H1 (cell line): ENCODE results near the gene KRTAP9-1. TPM values are rescaled to one million over a fixed set of nuclear protein-coding genes. Genes with fewer than 3 reads are reported as not detected.
A peak's percentile ranks its signal among the peaks of the same experiment; 100 is the strongest.

Experiments used
- CTCF ChIA-PET: fragments of 300-600 bp; sonication (Branson Sonifier 250); formaldehyde crosslinking; loops from one replicate; lab custom pipeline; 2021; ENCODE audit not compliant: partially characterized antibody; lab: Charles Lee
- POLR2A ChIA-PET: fragments of 300-600 bp; sonication (Branson Sonifier 250); formaldehyde crosslinking; loops from one replicate; lab custom pipeline; 2021; ENCODE audit warnings: inconsistent platforms; ENCODE audit not compliant: partially characterized antibody; lab: Charles Lee
- DNase-seq, 2 experiments: peaks; one replicate each; pipeline versions ENCODE4 v3.0.0 to v3.0.0-alpha.2; 2010 to 2022; ENCODE audit warnings: low spot score in 2 of 2, low read depth in 1 of 2, mixed read lengths in 1 of 2
- FAIRE-seq: peaks from 2 replicates; lab custom pipeline; 2011; peaks lifted over from hg19 to GRCh38; lab: Jason Lieb, UNC
- H2AFZ ChIP-seq: 2 replicates; pipeline ENCODE4 v1.8.1; 2012; ENCODE audit warnings: low read length, inconsistent platforms
- H2AK5ac ChIP-seq: 2 replicates; pipeline ENCODE4 v1.6.1; 2013; ENCODE audit warnings: low read depth, low read length
- H2BK120ac ChIP-seq: replicated peaks from 2 replicates; pipeline ENCODE3; 2013; ENCODE audit warnings: low read depth, low read length, inconsistent platforms
- H2BK12ac ChIP-seq: 2 replicates; pipeline ENCODE4 v1.6.1; 2013; ENCODE audit warnings: low read depth, low read length
- H2BK15ac ChIP-seq: 2 replicates; pipeline ENCODE4 v1.6.1; 2013; ENCODE audit warnings: low read length
- H2BK20ac ChIP-seq: 2 replicates; pipeline ENCODE4 v1.6.1; 2013; ENCODE audit warnings: low read length
- H2BK5ac ChIP-seq: 2 replicates; pipeline ENCODE4 v1.6.1; 2013; ENCODE audit warnings: low read depth, low read length
- H3K14ac ChIP-seq: 2 replicates; pipeline ENCODE4 v1.6.1; 2013; ENCODE audit warnings: inconsistent platforms; ENCODE audit not compliant: insufficient read length
- H3K18ac ChIP-seq: 2 replicates; pipeline ENCODE4 v1.6.1; 2013; ENCODE audit warnings: low read length; ENCODE audit errors: extremely low read depth
- H3K23ac ChIP-seq: 2 replicates; pipeline ENCODE4 v1.6.1; 2013; ENCODE audit warnings: inconsistent platforms; ENCODE audit not compliant: insufficient read length
- H3K23me2 ChIP-seq: 2 replicates; pipeline ENCODE4 v1.6.1; 2013; ENCODE audit warnings: low read depth, low read length
- H3K27ac ChIP-seq: 2 replicates; pipeline ENCODE4 v1.6.1; 2011; ENCODE audit warnings: low read depth, low read length, inconsistent platforms
- H3K27me3 ChIP-seq, 4 experiments: replicated peaks in 1 of 4; 1 replicate in 1 of 4; 2 replicates in 3 of 4; pipeline versions ENCODE4 v1.6.1 to v1.8.1; 2011 to 2013; ENCODE audit warnings: low read length in 3 of 4, mild to moderate bottlenecking in 3 of 4, inconsistent platforms in 2 of 4, mixed read lengths in 2 of 4, moderate library complexity in 1 of 4; ENCODE audit not compliant: control insufficient read depth in 3 of 4, insufficient read depth in 3 of 4; ENCODE audit errors: extremely low read depth in 1 of 4
- H3K36me3 ChIP-seq, 4 experiments: 2 replicates each; pipeline versions ENCODE4 v1.6.1 to v1.8.1; 2011 to 2013; ENCODE audit warnings: mild to moderate bottlenecking in 4 of 4, low read length in 3 of 4, moderate library complexity in 2 of 4, control low read depth in 1 of 4, inconsistent platforms in 1 of 4; ENCODE audit not compliant: insufficient read depth in 4 of 4, control insufficient read depth in 2 of 4
- H3K4ac ChIP-seq: replicated peaks from 2 replicates; pipeline ENCODE3; 2013; ENCODE audit warnings: low read length, low read depth, mixed read lengths, inconsistent platforms; ENCODE audit not compliant: insufficient read length
- H3K4me1 ChIP-seq, 4 experiments: replicated peaks in 1 of 4; 1 replicate in 1 of 4; 2 replicates in 3 of 4; pipeline versions ENCODE4 v1.6.1 to v1.8.1; 2011 to 2013; ENCODE audit warnings: low read length in 3 of 4, inconsistent platforms in 2 of 4, mixed read lengths in 1 of 4; ENCODE audit not compliant: insufficient read depth in 4 of 4, control insufficient read depth in 3 of 4
- H3K4me2 ChIP-seq, 2 experiments: 2 replicates each; pipeline versions ENCODE4 v1.6.1 to v1.8.1; 2011 to 2013; ENCODE audit warnings: low read depth in 2 of 2, low read length in 2 of 2, control low read depth in 1 of 2, inconsistent platforms in 1 of 2, mild to moderate bottlenecking in 1 of 2; ENCODE audit not compliant: insufficient read depth in 1 of 2
- H3K4me3 ChIP-seq, 4 experiments: fragments of 200-600, 300-600 bp in 1 of 4; sonication (generic), shearing (Covaris generic), sonication (Bioruptor Twin) in 1 of 4; 2 replicates each; pipeline versions ENCODE4 v1.5.1 to v1.8.1; 2011 to 2016; ENCODE audit warnings: low read length in 4 of 4, low read depth in 3 of 4, control low read depth in 2 of 4, inconsistent platforms in 2 of 4, mild to moderate bottlenecking in 2 of 4, mixed read lengths in 1 of 4, moderate library complexity in 1 of 4; ENCODE audit not compliant: insufficient read depth in 2 of 4; ENCODE audit errors: extremely low read depth in 1 of 4
- H3K56ac ChIP-seq: replicated peaks from 2 replicates; pipeline ENCODE3; 2013; ENCODE audit warnings: low read depth, mild to moderate bottlenecking, mixed read lengths, low read length, inconsistent platforms; ENCODE audit not compliant: insufficient read length
- H3K79me1 ChIP-seq: 2 replicates; pipeline ENCODE4 v1.6.1; 2013; ENCODE audit warnings: low read depth, low read length, control low read depth
- H3K79me2 ChIP-seq, 2 experiments: 2 replicates each; pipeline versions ENCODE4 v1.6.1 to v1.8.1; 2012 to 2013; ENCODE audit warnings: low read length in 2 of 2, mild to moderate bottlenecking in 2 of 2, inconsistent platforms in 1 of 2; ENCODE audit not compliant: insufficient read depth in 2 of 2, control insufficient read depth in 1 of 2
- H3K9ac ChIP-seq, 4 experiments: replicated peaks in 1 of 4; 1 replicate in 1 of 4; 2 replicates in 3 of 4; pipeline versions ENCODE4 v1.6.1 to v1.8.1; 2011 to 2013; ENCODE audit warnings: low read depth in 3 of 4, low read length in 3 of 4, control low read depth in 2 of 4, mild to moderate bottlenecking in 2 of 4, moderate library complexity in 2 of 4, inconsistent platforms in 1 of 4; ENCODE audit errors: extremely low read depth in 1 of 4
- H3K9me3 ChIP-seq, 2 experiments: 2 replicates each; pipeline versions ENCODE4 v1.6.1 to v1.8.1; 2012 to 2013; ENCODE audit warnings: mild to moderate bottlenecking in 2 of 2, moderate library complexity in 2 of 2, control low read depth in 1 of 2, inconsistent platforms in 1 of 2, low read depth in 1 of 2, low read length in 1 of 2, mixed read lengths in 1 of 2; ENCODE audit not compliant: insufficient read depth in 2 of 2
- H4K20me1 ChIP-seq, 2 experiments: replicated peaks in 1 of 2; 2 replicates each; pipeline versions ENCODE3 to v1.8.1; 2011 to 2013; ENCODE audit warnings: inconsistent platforms in 2 of 2, low read length in 2 of 2, mild to moderate bottlenecking in 1 of 2; ENCODE audit not compliant: insufficient read depth in 2 of 2, control insufficient read depth in 1 of 2
- H4K5ac ChIP-seq: 2 replicates; pipeline ENCODE4 v1.6.1; 2013; ENCODE audit warnings: low read length, low read depth, mixed read lengths, inconsistent platforms; ENCODE audit not compliant: insufficient read length
- H4K8ac ChIP-seq: 2 replicates; pipeline ENCODE4 v1.8.0; 2013; ENCODE audit warnings: mild to moderate bottlenecking, moderate library complexity, low read length, inconsistent platforms; ENCODE audit not compliant: insufficient read depth; ENCODE audit errors: extremely low read depth
- H4K91ac ChIP-seq: replicated peaks from 2 replicates; pipeline ENCODE3; 2013; ENCODE audit warnings: low read length, mixed read lengths, inconsistent platforms; ENCODE audit not compliant: insufficient read length
- CHD2 ChIP-seq: IDR thresholded peaks from 2 replicates; pipeline ENCODE4 v1.6.1; 2012; ENCODE audit warnings: low read length, improper control_type of control experiment
- E2F6 ChIP-seq: IDR thresholded peaks from 2 replicates; pipeline ENCODE4 v1.6.1; 2012; ENCODE audit warnings: inconsistent platforms
- EGR1 ChIP-seq: IDR thresholded peaks from 2 replicates; pipeline ENCODE4 v1.6.1; 2011; ENCODE audit warnings: low read depth, low read length, borderline replicate concordance
- EP300 ChIP-seq, 2 experiments: IDR thresholded peaks; 1 replicate in 1 of 2; 2 replicates in 1 of 2; pipeline ENCODE4 v1.6.1; 2011 to 2012; ENCODE audit warnings: low read depth in 2 of 2, low read length in 2 of 2, mild to moderate bottlenecking in 2 of 2, borderline replicate concordance in 1 of 2, inconsistent platforms in 1 of 2, moderate library complexity in 1 of 2
- GABPA ChIP-seq: IDR thresholded peaks from 2 replicates; pipeline ENCODE4 v1.6.1; 2011; ENCODE audit warnings: mild to moderate bottlenecking, low read length, moderate library complexity, borderline replicate concordance; ENCODE audit not compliant: insufficient read depth
- MAFK ChIP-seq: IDR thresholded peaks from 2 replicates; pipeline ENCODE4 v1.6.1; 2012; ENCODE audit warnings: low read depth, mild to moderate bottlenecking, improper control_type of control experiment, low read length
- POLR2A ChIP-seq, 2 experiments: IDR thresholded peaks; 1 replicate in 1 of 2; 2 replicates in 1 of 2; pipeline ENCODE4 v1.6.1; 2011; ENCODE audit warnings: low read depth in 2 of 2, low read length in 2 of 2, mild to moderate bottlenecking in 2 of 2; ENCODE audit errors: control extremely low read depth in 1 of 2
- TAF7 ChIP-seq: optimal IDR thresholded peaks from 2 replicates; pipeline ENCODE3; 2011; ENCODE audit warnings: low read depth, mild to moderate bottlenecking, inconsistent platforms, low read length, moderate library complexity, borderline replicate concordance
- TBP ChIP-seq: IDR thresholded peaks from 2 replicates; pipeline ENCODE4 v1.6.1; 2011; ENCODE audit warnings: low read depth, low read length, improper control_type of control experiment
- TCF12 ChIP-seq: IDR thresholded peaks from 2 replicates; pipeline ENCODE4 v1.6.1; 2011; ENCODE audit warnings: low read depth, mild to moderate bottlenecking, low read length
- WGBS, 2 experiments: shearing (Covaris generic) in 1 of 2; methylation state at CpG; one replicate each; pipeline versions ENCODE4 v1.1.6 to v1.1.7; 2013 to 2015; ENCODE audit warnings: low lambda C conversion rate in 2 of 2, mixed read lengths in 2 of 2, inconsistent platforms in 1 of 2, low coverage in 1 of 2, missing lambda C conversion rate in 1 of 2; ENCODE audit not compliant: insufficient replicate concordance in 2 of 2, insufficient coverage in 1 of 2, insufficient read length in 1 of 2; ENCODE audit errors: extremely low coverage in 1 of 2, missing lambda C conversion rate in 1 of 2; 5-methylcytosine and 5-hydroxymethylcytosine counted together
- polyA plus RNA-seq, 7 experiments: library from polyadenylated mRNA; depleted of rRNA in 3 of 7; stranded (reverse) in 5 of 7; unstranded in 2 of 7; fragments of >200 nt in 5 of 7; fragments of 200-250 nt in 2 of 7; gene quantifications; 1 replicate in 5 of 7; 2 replicates in 1 of 7; 4 replicates in 1 of 7; pipeline versions ENCODE4 v1.2.1 to v1.2.3, GENCODE V29; 2011 to 2013; ENCODE audit warnings: missing spikeins in 2 of 7, mixed read lengths in 2 of 7
- total RNA-seq: library from RNA; stranded (reverse); fragmentation: NEBNext Ultra II Directional; extraction: Animal tissue kit (Norgen Biotek cat#: 25700); gene quantifications from 2 replicates; pipeline ENCODE4 v1.2.1, GENCODE V29; 2021
- TF ChIP-seq, protein P1 (sequence below), 3 experiments: IDR thresholded peaks; 1 replicate in 2 of 3; 2 replicates in 1 of 3; pipeline versions ENCODE4 v1.5.1 to v1.6.1; 2011; ENCODE audit warnings: low read length in 3 of 3, mild to moderate bottlenecking in 3 of 3, inconsistent platforms in 2 of 3, low read depth in 1 of 3, moderate library complexity in 1 of 3; ENCODE audit not compliant: insufficient read depth in 1 of 3; ENCODE audit errors: control extremely low read depth in 1 of 3

KRTAP9-1 gene
- total and polyA plus RNA-seq, 2 of the 8 experiments (the other 6 are each of a cell fraction or from before 2014, with no cell fraction given), result not detected

- ChIA-PET CTCF (no interaction called here), POLR2A (no interaction called here)
- no peak overlapping the region for H3K14ac ChIP-seq
- H3K9me3 ChIP-seq, result no peaks in the 10 kb centered on the region; a peak in 1 of 4 replicates
- no peak overlapping the region for H2BK120ac ChIP-seq
- no peak overlapping the region for H2BK20ac ChIP-seq
- no peak for FAIRE-seq
- no peaks in the 10 kb centered on the region for H3K79me1 ChIP-seq
- no peak overlapping the region for H2BK5ac ChIP-seq
- 0 out of 2 replicates have a peak overlapping the region, but pooled peaks have one; percentile 30 for H2AFZ ChIP-seq
- no peaks in the 10 kb centered on the region for H3K4me1 ChIP-seq
- H4K5ac ChIP-seq, result no peak overlapping the region
- no peak overlapping the region for H3K4me2 ChIP-seq
- 87% methylated on average over 2 of the region's 2 CpGs; no CpG with 5 or more reads in 1 of the 2 experiments for WGBS, 2 experiments
- H3K27me3 ChIP-seq, result no peaks in the 10 kb centered on the region
- H2BK12ac ChIP-seq, result no peak overlapping the region
- H3K4ac ChIP-seq, result no peak overlapping the region
- no peak overlapping the region for H4K8ac ChIP-seq
- H3K4me3 ChIP-seq, result no peak overlapping the region
- TF ChIP-seq EGR1 (no peak), TAF7 (no peak), E2F6 (no peak), EP300 (IDR thresholded peaks at IDR 0.05; ENCODE audit: borderline replicate concordance in 1 of 2, low read depth in 2 of 2, low read length in 2 of 2) (no peak), CHD2 (no peak), GABPA (no peak), MAFK (no peak), POLR2A (IDR thresholded peaks at IDR 0.05; ENCODE audit: control extremely low read depth in 1 of 2, low read depth in 2 of 2, low read length in 2 of 2) (no peak), TBP (no peak), TCF12 (no peak)
- TF ChIP-seq, protein P1, sequence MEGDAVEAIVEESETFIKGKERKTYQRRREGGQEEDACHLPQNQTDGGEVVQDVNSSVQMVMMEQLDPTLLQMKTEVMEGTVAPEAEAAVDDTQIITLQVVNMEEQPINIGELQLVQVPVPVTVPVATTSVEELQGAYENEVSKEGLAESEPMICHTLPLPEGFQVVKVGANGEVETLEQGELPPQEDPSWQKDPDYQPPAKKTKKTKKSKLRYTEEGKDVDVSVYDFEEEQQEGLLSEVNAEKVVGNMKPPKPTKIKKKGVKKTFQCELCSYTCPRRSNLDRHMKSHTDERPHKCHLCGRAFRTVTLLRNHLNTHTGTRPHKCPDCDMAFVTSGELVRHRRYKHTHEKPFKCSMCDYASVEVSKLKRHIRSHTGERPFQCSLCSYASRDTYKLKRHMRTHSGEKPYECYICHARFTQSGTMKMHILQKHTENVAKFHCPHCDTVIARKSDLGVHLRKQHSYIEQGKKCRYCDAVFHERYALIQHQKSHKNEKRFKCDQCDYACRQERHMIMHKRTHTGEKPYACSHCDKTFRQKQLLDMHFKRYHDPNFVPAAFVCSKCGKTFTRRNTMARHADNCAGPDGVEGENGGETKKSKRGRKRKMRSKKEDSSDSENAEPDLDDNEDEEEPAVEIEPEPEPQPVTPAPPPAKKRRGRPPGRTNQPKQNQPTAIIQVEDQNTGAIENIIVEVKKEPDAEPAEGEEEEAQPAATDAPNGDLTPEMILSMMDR (IDR thresholded peaks at IDR 0.05; ENCODE audit: control extremely low read depth in 1 of 3, insufficient read depth in 1 of 3, low read depth in 1 of 3, low read length in 3 of 3), result no peak
- DNase-seq, result no peak
- H3K23ac ChIP-seq, result no peak overlapping the region
- H4K20me1 ChIP-seq, result no peaks in the 10 kb centered on the region
- no peak overlapping the region for H2BK15ac ChIP-seq
- H3K27ac ChIP-seq, result no peak overlapping the region
- no peaks in the 10 kb centered on the region for H3K36me3 ChIP-seq
- no peak overlapping the region for H3K56ac ChIP-seq
- H3K9ac ChIP-seq, result no peak overlapping the region
- no peaks in the 10 kb centered on the region for H3K79me2 ChIP-seq
- no peaks in the 10 kb centered on the region for H3K23me2 ChIP-seq
- H4K91ac ChIP-seq, result no peak overlapping the region
- no peak overlapping the region for H3K18ac ChIP-seq
- no peak overlapping the region for H2AK5ac ChIP-seq
These were observed 17.8 kb upstream of the KRTAP9-1 start for GRCh38 chr17:41171886-41172285.
